Activated naive CD4-positive, alpha-beta T cell treated with anti-CD3 and anti-CD28 coated beads, Interleukin-2, amount 50 U/mL, for 24 hours (primary cell): ENCODE measurements around the gene PDE6B.
"Not testable (repeated sequence)": the region's sequence is repeated elsewhere in the genome, so short reads cannot be mapped to it uniquely, and the experiment has no call there.

Experiments used
- H3K27ac Mint-ChIP-seq: one replicate; pipeline ENCODE4 v1.8.0; 2021; ENCODE audit warnings: mild to moderate bottlenecking, mixed read lengths
- H3K27me3 Mint-ChIP-seq: one replicate; pipeline ENCODE4 v1.8.0; 2021; ENCODE audit warnings: mixed read lengths
- H3K36me3 Mint-ChIP-seq: one replicate; pipeline ENCODE4 v1.8.0; 2021; ENCODE audit warnings: mixed read lengths
- H3K4me1 Mint-ChIP-seq: one replicate; pipeline ENCODE4 v1.8.0; 2021; ENCODE audit warnings: mixed read lengths
- H3K4me3 Mint-ChIP-seq: one replicate; pipeline ENCODE4 v1.8.0; 2021; ENCODE audit warnings: mild to moderate bottlenecking, mixed read lengths
- H3K9me3 Mint-ChIP-seq: one replicate; pipeline ENCODE4 v1.8.0; 2021; ENCODE audit warnings: mixed read lengths

PDE6B gene

GRCh38 chr4:703336-704197, 78.2 kb downstream of the PDE6B start:
- H3K27ac Mint-ChIP-seq = no peak overlapping the region

GRCh38 chr4:704198-704891, 79.0 kb downstream of the PDE6B start:
- H3K27ac Mint-ChIP-seq = no peak overlapping the region
- H3K9me3 Mint-ChIP-seq = no peaks in the 10 kb centered on the region
- no peaks in the 10 kb centered on the region for H3K36me3 Mint-ChIP-seq
- H3K27me3 Mint-ChIP-seq = no peaks in the 10 kb centered on the region
- H3K4me1 Mint-ChIP-seq = peaks cover 14% of the 10 kb centered on the region
- peak overlapping the region; percentile 15 for H3K4me3 Mint-ChIP-seq

More at GRCh38 chr4:703336-704197, 78.2 kb downstream of the PDE6B start:
- no peaks in the 10 kb centered on the region for H3K36me3 Mint-ChIP-seq
- peaks cover 7% of the 10 kb centered on the region for H3K4me1 Mint-ChIP-seq
- no peaks in the 10 kb centered on the region for H3K27me3 Mint-ChIP-seq
- no peak overlapping the region for H3K4me3 Mint-ChIP-seq
- H3K9me3 Mint-ChIP-seq = no peaks in the 10 kb centered on the region

GRCh38 chr4:704971-705277, 79.6 kb downstream of the PDE6B start:
- Mint-ChIP-seq H3K4me3 (peak overlapping the region; percentile 69), H3K27ac (no peak overlapping the region), H3K9me3 (no peaks in the 10 kb centered on the region), H3K4me1 (peaks cover 16% of the 10 kb centered on the region), H3K36me3 (no peaks in the 10 kb centered on the region), H3K27me3 (no peaks in the 10 kb centered on the region)

- peaks cover 22% of the 10 kb centered on the region for H3K4me1 Mint-ChIP-seq
- peak within 1 kb of the TSS; percentile 69 for H3K4me3 Mint-ChIP-seq
- H3K27ac Mint-ChIP-seq = peak within 1 kb of the TSS; percentile 7
- H3K36me3 Mint-ChIP-seq = no peaks in the 10 kb centered on the region
- H3K27me3 Mint-ChIP-seq = no peaks in the 10 kb centered on the region
- no peaks in the 10 kb centered on the region for H3K9me3 Mint-ChIP-seq
These were observed 80.1 kb downstream of the PDE6B start, which contains the start of gene PCGF3 for GRCh38 chr4:705278-706082. PCGF3 (plus strand) TSS chr4:705832; CDS start chr4:733681, 27,849 bp downstream.

GRCh38 chr4:706083-706633, 80.8 kb downstream of the PDE6B start:
- not testable (repeated sequence) for H3K36me3 Mint-ChIP-seq, H3K9me3 Mint-ChIP-seq, H3K27me3 Mint-ChIP-seq, H3K4me3 Mint-ChIP-seq, H3K27ac Mint-ChIP-seq
- H3K4me1 Mint-ChIP-seq = peaks cover 28% of the 10 kb centered on the region

- Mint-ChIP-seq H3K36me3 (no peaks in the 10 kb centered on the region), H3K4me3 (no peak overlapping the region), H3K27ac (no peak overlapping the region), H3K27me3 (no peaks in the 10 kb centered on the region), H3K9me3 (no peaks in the 10 kb centered on the region), H3K4me1 (peaks cover 29% of the 10 kb centered on the region)
These were observed 81.6 kb downstream of the PDE6B start for GRCh38 chr4:706834-707598.

GRCh38 chr4:707929-708630, 82.7 kb downstream of the PDE6B start:
- Mint-ChIP-seq H3K4me1 (peaks cover 29% of the 10 kb centered on the region), H3K4me3 (peak overlapping the region; percentile 3), H3K27ac (peak overlapping the region; percentile 41), H3K36me3 (no peaks in the 10 kb centered on the region), H3K27me3 (no peaks in the 10 kb centered on the region), H3K9me3 (no peaks in the 10 kb centered on the region)

GRCh38 chr4:708631-708933, 83.2 kb downstream of the PDE6B start:
- H3K9me3 Mint-ChIP-seq = no peaks in the 10 kb centered on the region
- H3K36me3 Mint-ChIP-seq = no peaks in the 10 kb centered on the region
- H3K27me3 Mint-ChIP-seq = no peaks in the 10 kb centered on the region
- H3K4me3 Mint-ChIP-seq = peak overlapping the region; percentile 3
- no peak overlapping the region for H3K27ac Mint-ChIP-seq
- peaks cover 29% of the 10 kb centered on the region for H3K4me1 Mint-ChIP-seq

- H3K36me3 Mint-ChIP-seq = no peaks in the 10 kb centered on the region
- no peaks in the 10 kb centered on the region for H3K27me3 Mint-ChIP-seq
- H3K27ac Mint-ChIP-seq = no peak overlapping the region
- H3K9me3 Mint-ChIP-seq = no peaks in the 10 kb centered on the region
- H3K4me3 Mint-ChIP-seq = no peak overlapping the region
- H3K4me1 Mint-ChIP-seq = peaks cover 30% of the 10 kb centered on the region
These were observed 84.0 kb downstream of the PDE6B start for GRCh38 chr4:709348-709747.

- Mint-ChIP-seq H3K4me1 (peaks cover 35% of the 10 kb centered on the region), H3K4me3 (no peak overlapping the region), H3K27me3 (no peaks in the 10 kb centered on the region), H3K9me3 (no peaks in the 10 kb centered on the region), H3K27ac (peak overlapping the region; percentile 77), H3K36me3 (no peaks in the 10 kb centered on the region)
These were observed 84.7 kb downstream of the PDE6B start for GRCh38 chr4:710116-710515.

- no peaks in the 10 kb centered on the region for H3K27me3 Mint-ChIP-seq
- no peak overlapping the region for H3K4me3 Mint-ChIP-seq
- no peaks in the 10 kb centered on the region for H3K9me3 Mint-ChIP-seq
- H3K36me3 Mint-ChIP-seq = no peaks in the 10 kb centered on the region
- peaks cover 38% of the 10 kb centered on the region for H3K4me1 Mint-ChIP-seq
- no peak overlapping the region for H3K27ac Mint-ChIP-seq
These were observed 85.5 kb downstream of the PDE6B start for GRCh38 chr4:710916-711315.

- Mint-ChIP-seq H3K4me1 (peaks cover 42% of the 10 kb centered on the region), H3K27me3 (no peaks in the 10 kb centered on the region), H3K9me3 (no peaks in the 10 kb centered on the region), H3K4me3 (no peak overlapping the region), H3K27ac (no peak overlapping the region), H3K36me3 (no peaks in the 10 kb centered on the region)
These were observed 86.7 kb downstream of the PDE6B start for GRCh38 chr4:712093-712492.

- Mint-ChIP-seq H3K36me3 (no peaks in the 10 kb centered on the region), H3K27me3 (no peaks in the 10 kb centered on the region), H3K9me3 (no peaks in the 10 kb centered on the region), H3K4me1 (peaks cover 49% of the 10 kb centered on the region), H3K27ac (no peak overlapping the region), H3K4me3 (no peak overlapping the region)
These were observed 87.7 kb downstream of the PDE6B start for GRCh38 chr4:712916-713632.

GRCh38 chr4:714087-714486, 88.7 kb downstream of the PDE6B start:
- Mint-ChIP-seq H3K4me1 (peaks cover 41% of the 10 kb centered on the region), H3K27ac (no peak overlapping the region), H3K36me3 (no peaks in the 10 kb centered on the region), H3K27me3 (no peaks in the 10 kb centered on the region), H3K4me3 (no peak overlapping the region), H3K9me3 (no peaks in the 10 kb centered on the region)
